TTC549 (cell line): ENCODE data around the gene CCR9.

Experiments used
- FAIRE-seq: peaks from 2 replicates; lab custom pipeline; 2012; peaks lifted over from hg19 to GRCh38; lab: Jason Lieb, UNC

The CCR9 gene

GRCh38 chr3:45938864-45939263, 52.5 kb downstream of the CCR9 start:
- FAIRE-seq = no peak

- FAIRE-seq = no peak
Measured at GRCh38 chr3:45939341-45939771, 53.0 kb downstream of the CCR9 start.

GRCh38 chr3:45940004-45940780, 53.8 kb downstream of the CCR9 start:
- FAIRE-seq = no peak

GRCh38 chr3:45940781-45941365, 54.5 kb downstream of the CCR9 start:
- FAIRE-seq = no peak

- FAIRE-seq = no peak
Measured at GRCh38 chr3:45942051-45942825, 55.9 kb downstream of the CCR9 start.

- FAIRE-seq = no peak
Measured at GRCh38 chr3:45943207-45943846, 57.0 kb downstream of the CCR9 start, which contains the start of gene CXCR6. Gene CXCR6, plus strand, starts transcription at chr3:45943464. Its CDS starts 3,018 bp downstream, at chr3:45946482.

GRCh38 chr3:45944830-45945620, 58.7 kb downstream of the CCR9 start:
- FAIRE-seq = no peak

GRCh38 chr3:45946307-45946706, 60.0 kb downstream of the CCR9 start:
- FAIRE-seq = no peak

GRCh38 chr3:45946875-45947274, 60.5 kb downstream of the CCR9 start:
- no peak for FAIRE-seq

GRCh38 chr3:45947361-45947760, 61.0 kb downstream of the CCR9 start:
- FAIRE-seq = no peak

GRCh38 chr3:45948311-45948781, 62.0 kb downstream of the CCR9 start:
- no peak for FAIRE-seq

GRCh38 chr3:45948881-45949280, 62.5 kb downstream of the CCR9 start:
- FAIRE-seq = no peak

GRCh38 chr3:45949432-45949831, 63.1 kb downstream of the CCR9 start:
- FAIRE-seq = no peak

- FAIRE-seq = no peak
Measured at GRCh38 chr3:45950131-45950530, 63.8 kb downstream of the CCR9 start.

- FAIRE-seq = no peak
Measured at GRCh38 chr3:45950686-45951600, 64.6 kb downstream of the CCR9 start.

- no peak for FAIRE-seq
Measured at GRCh38 chr3:45951946-45952345, 65.6 kb downstream of the CCR9 start.

GRCh38 chr3:45952456-45952855, 66.1 kb downstream of the CCR9 start:
- no peak for FAIRE-seq
